GM21825 (cell line): Measurements from ENCODE around the gene RASAL1.

ENCODE experiments used
- ATAC-seq: cut with Tn5 transposase; IDR thresholded peaks from one replicate; pipeline ENCODE4 v1.9.1; 2021; ENCODE audit warnings: mild to moderate bottlenecking, moderate library complexity; ENCODE audit not compliant: unreplicated experiment

Gene RASAL1

DNA sequence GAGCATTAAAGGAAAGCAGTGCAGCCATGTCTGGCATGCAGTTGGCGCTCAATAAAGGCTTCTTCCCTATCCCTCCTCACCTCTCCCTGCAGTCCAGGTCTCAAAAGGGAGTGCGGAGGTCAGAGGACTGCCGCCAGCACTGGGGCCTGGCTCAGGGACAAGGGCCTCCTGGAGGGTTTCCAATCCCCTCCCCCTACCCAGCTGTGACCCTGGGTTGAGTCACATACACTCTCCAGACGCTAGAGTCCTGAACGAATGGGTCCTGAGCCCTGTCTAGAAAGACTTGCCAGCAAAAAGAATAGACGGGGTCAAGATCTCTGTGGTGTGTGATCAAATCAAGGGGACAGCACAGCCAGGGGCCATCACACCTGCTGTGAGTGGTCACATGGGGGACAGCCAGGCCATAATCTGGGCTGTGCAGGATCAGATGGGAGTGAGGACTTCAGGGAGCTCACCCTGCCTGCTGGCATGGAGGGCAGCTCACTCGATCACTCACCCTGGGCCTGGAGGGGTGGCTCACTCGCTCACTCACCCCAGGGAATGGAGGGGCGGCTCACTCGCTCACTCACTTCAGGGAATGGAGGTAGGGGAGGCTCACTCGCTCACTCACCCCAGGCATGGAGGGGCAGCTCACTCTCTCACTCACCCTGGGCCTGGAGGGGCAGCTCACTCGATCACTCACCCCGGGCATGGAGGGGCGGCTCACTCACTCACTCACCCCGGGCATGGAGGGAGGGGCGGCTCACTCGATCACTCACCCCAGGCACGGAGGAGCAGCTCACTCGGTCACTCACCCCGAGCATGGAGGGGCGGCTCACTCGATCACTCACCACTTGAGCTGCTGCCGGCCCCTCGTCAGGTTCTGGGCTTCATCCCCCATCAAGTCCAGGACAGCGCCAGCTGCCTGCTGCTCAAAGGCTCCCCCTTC, 26.8 kb upstream of the RASAL1 start:
- ATAC-seq, result no peak

GRCh38 chr12:113161415-113162016, 26.0 kb upstream of the RASAL1 start:
- ATAC-seq, result no peak

DNA sequence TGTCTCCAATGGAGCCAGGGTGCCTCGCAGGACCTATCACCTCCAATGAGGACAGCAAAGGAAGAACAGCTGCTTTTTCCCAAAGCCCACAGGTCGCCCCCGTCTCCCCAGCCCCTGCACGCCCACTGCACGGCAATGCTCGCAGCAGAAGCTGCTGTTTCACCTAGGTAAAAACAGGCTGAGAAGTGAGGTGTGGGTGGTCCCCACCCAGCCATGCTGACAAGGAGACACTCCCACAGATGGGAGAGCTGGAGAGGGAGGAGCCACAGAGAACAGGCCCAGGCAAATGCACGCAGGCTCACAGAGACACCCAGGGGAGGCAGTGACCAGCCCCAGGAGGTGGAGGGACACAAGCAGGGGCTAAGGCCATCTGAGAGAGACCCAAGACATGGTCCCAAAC, 24.4 kb upstream of the RASAL1 start:
- ATAC-seq, result no peak

GRCh38 chr12:113158439-113159203, 23.1 kb upstream of the RASAL1 start:
- no peak for ATAC-seq

- no peak for ATAC-seq
Measured at GRCh38 chr12:113157218-113157859, 21.8 kb upstream of the RASAL1 start.

DNA sequence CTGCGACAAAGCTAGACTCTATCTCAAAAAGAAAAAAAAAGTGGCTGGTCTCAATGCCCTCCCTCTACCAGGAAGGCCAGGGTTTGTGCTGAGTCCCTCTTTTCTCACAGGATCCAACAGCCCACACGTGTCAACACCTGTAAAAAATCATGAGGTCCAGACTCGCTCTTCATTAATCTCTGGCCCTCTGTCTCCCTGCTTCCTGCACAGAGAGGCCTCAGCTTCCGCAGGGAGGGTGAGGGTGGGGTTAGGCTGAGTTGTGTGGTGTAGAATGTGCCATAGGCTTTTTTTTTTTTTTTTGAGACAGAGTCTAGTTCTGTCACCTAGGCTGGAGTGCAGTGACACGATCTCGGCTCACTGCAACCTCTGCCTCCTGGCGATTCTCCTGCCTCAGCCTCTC, 20.1 kb upstream of the RASAL1 start:
- ATAC-seq, result no peak

GRCh38 chr12:113155060-113155459, 19.5 kb upstream of the RASAL1 start:
- ATAC-seq, result no peak

- no peak for ATAC-seq
Measured at GRCh38 chr12:113154351-113154973, 18.9 kb upstream of the RASAL1 start.

DNA sequence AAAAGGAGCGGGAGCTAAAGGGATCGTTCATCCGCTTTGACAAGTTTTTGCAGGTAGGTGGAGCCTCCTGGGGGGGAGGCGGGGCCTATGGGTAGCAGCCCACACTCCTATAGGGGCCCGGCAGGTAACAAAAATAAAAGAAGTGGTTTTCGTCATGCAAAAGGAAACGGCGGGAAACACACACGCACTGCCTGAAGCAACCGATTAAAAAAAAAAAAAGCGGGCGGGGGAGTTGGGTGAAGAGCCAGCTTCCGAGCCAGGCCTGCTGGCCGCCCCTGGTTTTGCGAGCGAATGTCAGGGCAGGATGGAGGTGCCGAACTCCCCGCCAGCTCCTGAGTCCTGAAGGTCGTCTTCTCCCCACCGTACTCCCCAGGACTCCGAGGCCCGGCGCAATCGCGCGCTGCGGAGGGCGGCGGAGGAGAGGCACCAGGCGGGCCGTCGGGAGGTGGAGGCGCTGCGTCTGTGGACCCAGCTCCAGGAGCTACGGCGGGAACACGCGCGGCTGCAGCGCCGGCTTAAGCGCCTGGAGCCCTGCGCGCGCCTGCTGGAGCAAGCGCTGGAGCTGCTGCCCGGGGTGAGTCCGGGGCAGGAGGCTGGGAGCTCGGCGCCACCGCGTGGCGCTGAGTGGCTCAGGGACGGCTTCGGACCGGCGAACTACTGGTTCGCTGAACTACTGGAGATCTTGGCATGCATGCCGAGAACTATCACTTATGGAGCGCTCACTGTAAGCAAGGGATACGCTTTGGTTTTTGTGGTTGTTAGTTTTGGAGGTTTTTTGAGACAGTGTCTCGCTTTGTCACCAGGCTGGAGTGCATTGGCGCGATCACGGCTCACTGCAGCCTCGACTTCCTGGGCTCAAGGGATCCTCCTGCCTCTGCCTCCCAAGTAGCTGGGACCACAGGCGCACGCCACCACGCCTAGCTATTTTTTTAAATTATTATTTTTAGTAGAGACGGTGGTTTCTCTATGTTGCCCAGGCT, 17.6 kb upstream of the RASAL1 start:
- no peak for ATAC-seq

GRCh38 chr12:113152196-113152834, 16.8 kb upstream of the RASAL1 start:
- ATAC-seq, result no peak

GRCh38 chr12:113151655-113152054, 16.1 kb upstream of the RASAL1 start:
- no peak for ATAC-seq

- ATAC-seq, result no peak
Measured at GRCh38 chr12:113149361-113150150, 14.0 kb upstream of the RASAL1 start, which contains the start of gene CFAP73. TSS of gene CFAP73 (plus strand) at chr12:113149724. CDS start at chr12:113149858, 134 bp downstream.

DNA sequence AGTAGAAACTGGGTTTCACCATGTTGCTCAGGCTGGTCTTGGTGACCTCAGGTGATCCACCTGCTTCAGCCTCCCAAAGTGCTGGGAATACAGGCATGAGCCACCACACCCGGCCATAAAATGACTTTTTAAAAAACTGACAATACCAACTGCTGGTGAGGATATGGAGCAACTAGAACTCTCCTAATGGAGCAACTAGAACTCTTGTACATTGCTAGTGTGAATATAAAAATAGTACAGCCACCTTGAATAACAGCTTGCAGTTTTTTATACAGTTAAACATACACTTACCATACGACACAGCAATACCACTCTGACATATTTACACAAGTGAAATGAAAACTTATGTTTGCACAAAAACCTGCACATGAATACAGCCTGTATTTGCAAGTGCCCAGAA, 11.4 kb upstream of the RASAL1 start:
- no peak for ATAC-seq

DNA sequence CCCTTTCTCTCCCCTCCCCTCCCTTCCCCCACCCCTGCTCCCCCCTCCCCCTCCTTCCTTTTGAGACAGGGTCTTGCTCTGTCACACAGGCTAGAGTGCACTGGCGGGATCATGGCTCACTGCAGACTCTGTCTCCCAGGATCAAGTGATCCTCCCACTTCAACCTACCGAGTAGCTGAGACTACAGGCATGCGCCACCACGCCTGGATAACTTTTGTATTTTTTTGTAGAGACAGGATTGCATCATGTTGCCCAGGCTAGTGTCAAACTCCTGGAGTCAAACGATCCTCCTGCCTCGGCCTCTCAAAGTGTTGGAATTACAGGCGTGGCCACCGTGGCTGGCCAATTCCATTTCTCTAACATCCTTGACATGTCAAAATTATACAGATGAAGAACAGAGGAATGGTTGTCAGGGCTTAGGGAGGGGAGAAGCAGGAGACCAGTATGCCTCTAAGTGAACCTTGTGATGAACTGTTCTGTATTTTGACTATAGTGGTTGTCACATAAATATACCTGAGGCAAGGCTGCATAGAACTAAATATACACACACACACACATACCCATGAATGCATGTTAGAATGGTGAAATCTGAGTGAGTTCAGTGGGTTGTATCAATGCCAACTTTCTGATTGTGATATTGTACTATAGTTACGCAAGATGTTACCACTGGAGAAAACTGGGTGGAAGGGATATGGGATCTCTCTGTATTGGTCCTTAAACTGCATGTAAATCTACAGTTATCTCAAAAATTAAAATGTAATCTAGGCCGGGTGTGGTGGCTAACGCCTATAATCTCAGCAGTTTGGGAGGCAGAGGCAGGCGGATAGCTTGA, 10.4 kb upstream of the RASAL1 start:
- ATAC-seq, result no peak

- ATAC-seq, result no peak
Measured at GRCh38 chr12:113144806-113145205, 9.2 kb upstream of the RASAL1 start.

- no peak for ATAC-seq
Measured at GRCh38 chr12:113143959-113144358, 8.4 kb upstream of the RASAL1 start.

GRCh38 chr12:113142886-113143332, 7.3 kb upstream of the RASAL1 start:
- ATAC-seq, result no peak
